ENCODE measurements around the gene KIAA0040.

Gene KIAA0040

GRCh38 chr1:175200678-175201521 is 8.3 kb upstream of the KIAA0040 start:
- DNase-seq (ENCODE audit: low read depth in 2 of 2): no peak

DNA sequence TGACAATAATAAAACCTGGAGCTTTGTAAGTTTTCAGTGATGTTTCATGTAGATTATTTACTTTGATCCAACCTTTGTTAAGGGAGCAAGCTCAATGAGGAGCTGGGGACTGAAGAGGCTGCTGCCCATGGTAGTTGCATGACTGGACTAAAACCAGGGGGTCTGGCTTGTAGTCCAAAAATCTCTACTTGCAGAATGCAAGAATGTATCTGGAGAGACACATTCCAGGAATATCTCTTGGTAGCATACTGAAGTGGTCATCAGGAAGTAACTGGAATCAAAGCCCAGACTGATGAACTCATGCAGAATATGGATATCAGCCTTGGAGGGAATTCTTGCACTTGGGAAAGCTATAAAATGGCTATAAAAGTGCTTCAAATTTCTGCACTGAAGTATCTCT is 5.8 kb upstream of the KIAA0040 start:
- DNase-seq (ENCODE audit: low read depth in 2 of 2): no peak

- no peak for DNase-seq (ENCODE audit: low read depth in 2 of 2)
Measured at GRCh38 chr1:175197531-175197930, 5.0 kb upstream of the KIAA0040 start.

DNA sequence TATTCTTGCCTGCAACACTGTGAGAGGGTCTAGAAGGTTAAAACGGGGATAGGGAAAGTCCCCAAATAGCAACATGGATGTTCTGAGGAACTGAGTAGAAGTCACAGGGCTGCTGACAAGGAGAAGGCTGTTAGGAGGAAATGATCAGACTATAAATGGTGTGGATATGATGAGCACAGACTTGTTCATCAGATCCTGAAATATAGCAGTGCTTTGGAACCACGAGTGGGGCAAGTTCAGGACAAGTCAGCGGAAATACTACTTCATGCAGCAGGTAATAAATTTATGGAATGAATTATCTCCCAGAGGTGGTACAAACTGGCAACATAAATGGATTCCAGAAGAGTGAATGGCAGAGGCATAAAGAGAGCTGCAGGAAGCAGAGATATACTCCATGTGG is 3.2 kb upstream of the KIAA0040 start:
- DNase-seq (ENCODE audit: low read depth in 2 of 2): no peak

DNA sequence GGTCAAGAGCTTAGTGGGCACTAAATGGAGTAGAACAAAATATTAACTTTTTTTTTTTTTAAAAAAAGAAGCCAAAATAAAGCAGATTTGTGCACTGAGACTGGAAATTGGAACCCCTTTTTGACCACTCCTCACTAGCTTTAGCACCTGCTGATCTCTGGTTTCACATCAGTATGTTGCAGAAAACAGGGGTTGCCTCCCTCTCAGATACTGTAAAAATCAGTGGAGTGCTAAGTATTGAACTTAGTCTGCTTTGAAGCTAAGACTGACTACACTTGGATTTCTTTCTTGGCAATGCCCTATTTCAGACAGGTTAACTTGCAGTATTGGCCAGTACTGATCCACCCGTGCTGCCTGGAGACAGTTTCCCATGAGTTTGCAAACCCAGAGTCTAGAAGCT is 2.7 kb upstream of the KIAA0040 start:
- no peak for DNase-seq (ENCODE audit: low read depth in 2 of 2)

DNA sequence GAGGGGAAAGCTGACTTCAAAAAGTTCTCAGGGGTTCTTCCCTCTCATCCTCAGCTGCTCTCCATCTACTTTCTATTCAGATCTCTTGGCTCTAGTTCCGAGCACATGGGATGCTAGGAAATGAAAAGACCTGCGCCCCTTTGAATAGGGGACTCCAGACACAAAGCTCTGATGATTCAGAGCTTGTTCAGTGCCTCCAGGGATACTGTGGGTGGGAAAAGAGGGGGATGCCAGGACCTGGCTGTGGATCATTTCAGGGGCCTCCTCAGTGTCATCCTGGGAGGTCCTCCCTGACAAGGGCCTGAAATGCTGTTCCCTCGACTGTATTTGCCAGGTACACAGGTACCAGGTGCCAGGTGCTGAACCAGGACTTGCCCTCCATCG is 943 bp upstream of the KIAA0040 start:
- no peak for DNase-seq (ENCODE audit: low read depth in 2 of 2)

- DNase-seq (ENCODE audit: low read depth in 2 of 2): peak in 1 of 2 experiments; percentile 27
Measured at GRCh38 chr1:175192111-175192629, 406 bp downstream of the KIAA0040 start.

DNA sequence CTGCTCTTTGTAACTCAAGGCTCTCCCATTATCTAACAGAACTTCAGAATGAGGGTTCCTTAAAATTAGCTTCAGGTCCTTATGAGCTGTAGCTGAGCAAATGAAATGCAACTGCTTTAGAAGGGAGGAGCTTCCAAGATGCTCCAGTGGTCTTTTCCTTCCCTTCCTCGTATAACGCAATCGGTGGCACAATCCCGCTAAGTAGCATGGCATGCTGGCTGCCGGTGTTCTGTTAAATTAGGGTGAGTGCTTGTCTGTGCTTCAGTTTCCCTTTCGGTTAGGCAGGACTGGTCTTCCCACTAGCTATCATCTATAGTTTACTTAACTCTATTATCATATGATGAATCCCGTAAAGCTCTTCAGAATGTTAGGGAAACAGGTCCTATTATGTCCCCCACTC is 917 bp downstream of the KIAA0040 start:
- DNase-seq (ENCODE audit: low read depth in 2 of 2): no peak

GRCh38 chr1:175188936-175189335 is 3.6 kb downstream of the KIAA0040 start:
- DNase-seq (ENCODE audit: low read depth in 2 of 2): peak in 1 of 2 experiments; percentile 51

- DNase-seq (ENCODE audit: low read depth in 2 of 2): no peak
Measured at GRCh38 chr1:175186433-175187160, 6.0 kb downstream of the KIAA0040 start.

DNA sequence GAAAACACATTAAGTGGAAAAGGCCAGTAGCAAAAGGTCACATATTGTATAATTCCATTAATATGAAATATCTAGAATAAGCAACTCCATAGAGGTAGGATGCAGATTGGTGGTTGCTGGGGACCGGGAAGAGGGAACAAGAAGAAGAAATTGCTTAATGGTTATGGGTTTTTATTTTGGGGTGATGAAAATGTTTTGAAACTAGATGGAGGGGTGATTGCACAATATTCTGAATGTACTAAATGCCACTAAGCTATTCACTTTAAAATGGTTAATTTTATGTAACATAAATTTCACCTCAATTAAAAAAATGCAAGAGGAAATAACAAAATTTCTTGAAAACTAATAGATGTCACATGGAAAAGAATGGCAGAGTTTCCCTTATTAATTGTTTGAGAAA is 6.7 kb downstream of the KIAA0040 start:
- no peak for DNase-seq (ENCODE audit: low read depth in 2 of 2)

- no peak for DNase-seq (ENCODE audit: low read depth in 2 of 2)
Measured at GRCh38 chr1:175183586-175183985, 9.0 kb downstream of the KIAA0040 start.

GRCh38 chr1:175182201-175182746 is 10.3 kb downstream of the KIAA0040 start:
- DNase-seq (ENCODE audit: low read depth in 2 of 2): no peak

GRCh38 chr1:175179837-175180590 is 12.6 kb downstream of the KIAA0040 start:
- no peak for DNase-seq (ENCODE audit: low read depth in 2 of 2)

DNA sequence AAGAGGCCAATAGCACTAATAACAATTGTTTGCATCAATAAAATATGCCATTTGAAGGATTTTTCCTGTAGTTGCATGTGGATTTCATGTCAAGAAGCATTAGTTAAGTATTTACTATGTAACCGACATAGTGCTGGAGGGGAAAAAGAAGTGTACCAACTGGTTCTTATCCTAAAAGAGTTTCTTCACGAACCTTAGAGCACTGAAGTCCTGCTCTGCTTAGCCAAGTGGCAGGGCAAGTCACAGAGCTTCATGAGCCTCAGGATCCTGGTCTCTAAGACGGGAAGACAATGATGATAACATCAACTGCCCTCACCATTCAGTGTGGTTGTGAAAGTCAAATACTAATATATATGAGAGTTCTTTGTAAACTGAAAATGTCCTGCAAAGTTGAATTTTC is 14.1 kb downstream of the KIAA0040 start:
- DNase-seq (ENCODE audit: low read depth in 2 of 2): no peak

GRCh38 chr1:175178056-175178455 is 14.5 kb downstream of the KIAA0040 start:
- no peak for DNase-seq (ENCODE audit: low read depth in 2 of 2)

GRCh38 chr1:175176246-175176645 is 16.3 kb downstream of the KIAA0040 start:
- no peak for DNase-seq (ENCODE audit: low read depth in 2 of 2)

GRCh38 chr1:175174309-175175102 is 18.1 kb downstream of the KIAA0040 start:
- DNase-seq (ENCODE audit: low read depth in 2 of 2): no peak

- no peak for DNase-seq (ENCODE audit: low read depth in 2 of 2)
Measured at GRCh38 chr1:175173531-175173930, 19.0 kb downstream of the KIAA0040 start.

- no peak for DNase-seq (ENCODE audit: low read depth in 2 of 2)
Measured at GRCh38 chr1:175172503-175172902, 20.1 kb downstream of the KIAA0040 start.
